ENCODE measurements around the gene SRP14.

DNA sequence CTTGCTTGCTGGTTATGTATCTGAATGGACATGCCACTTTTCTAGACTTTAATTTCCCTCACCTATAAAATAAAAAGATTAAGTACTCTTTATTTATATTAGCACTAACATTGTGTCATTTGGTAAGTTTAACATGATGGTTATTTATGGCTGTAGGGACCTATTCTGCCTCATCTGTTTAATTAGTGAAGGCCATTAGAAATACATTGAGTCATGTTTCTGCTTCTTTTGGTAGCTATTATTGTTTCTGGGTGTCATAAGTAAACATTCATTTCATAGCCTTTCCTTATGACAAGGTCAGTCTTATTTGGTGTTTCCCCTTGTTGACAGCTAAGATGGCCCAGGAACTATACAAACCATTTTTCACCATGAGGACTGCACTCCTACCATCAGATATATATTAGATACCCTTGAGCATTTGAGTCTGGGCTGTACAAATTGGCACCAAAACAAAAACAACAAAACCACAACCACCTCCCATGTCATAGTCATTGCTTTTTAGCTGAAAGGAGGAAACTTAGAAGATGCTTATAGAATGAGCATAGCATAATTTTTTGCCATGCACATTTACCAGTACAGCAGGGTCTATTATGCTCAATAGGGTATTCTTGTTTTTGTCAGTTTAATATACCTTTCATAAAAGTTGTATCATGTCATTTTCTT, 39.3 kb downstream of the SRP14 start:
- TF ChIP-seq, protein P1, sequence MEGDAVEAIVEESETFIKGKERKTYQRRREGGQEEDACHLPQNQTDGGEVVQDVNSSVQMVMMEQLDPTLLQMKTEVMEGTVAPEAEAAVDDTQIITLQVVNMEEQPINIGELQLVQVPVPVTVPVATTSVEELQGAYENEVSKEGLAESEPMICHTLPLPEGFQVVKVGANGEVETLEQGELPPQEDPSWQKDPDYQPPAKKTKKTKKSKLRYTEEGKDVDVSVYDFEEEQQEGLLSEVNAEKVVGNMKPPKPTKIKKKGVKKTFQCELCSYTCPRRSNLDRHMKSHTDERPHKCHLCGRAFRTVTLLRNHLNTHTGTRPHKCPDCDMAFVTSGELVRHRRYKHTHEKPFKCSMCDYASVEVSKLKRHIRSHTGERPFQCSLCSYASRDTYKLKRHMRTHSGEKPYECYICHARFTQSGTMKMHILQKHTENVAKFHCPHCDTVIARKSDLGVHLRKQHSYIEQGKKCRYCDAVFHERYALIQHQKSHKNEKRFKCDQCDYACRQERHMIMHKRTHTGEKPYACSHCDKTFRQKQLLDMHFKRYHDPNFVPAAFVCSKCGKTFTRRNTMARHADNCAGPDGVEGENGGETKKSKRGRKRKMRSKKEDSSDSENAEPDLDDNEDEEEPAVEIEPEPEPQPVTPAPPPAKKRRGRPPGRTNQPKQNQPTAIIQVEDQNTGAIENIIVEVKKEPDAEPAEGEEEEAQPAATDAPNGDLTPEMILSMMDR (IDR thresholded peaks at IDR 0.05; ENCODE audit: insufficient read depth, low read length): no peak
- TF ChIP-seq POLR2AphosphoS5 (IDR thresholded peaks at IDR 0.05; ENCODE audit: low read depth): no peak
- TF ChIP-seq, protein P2, sequence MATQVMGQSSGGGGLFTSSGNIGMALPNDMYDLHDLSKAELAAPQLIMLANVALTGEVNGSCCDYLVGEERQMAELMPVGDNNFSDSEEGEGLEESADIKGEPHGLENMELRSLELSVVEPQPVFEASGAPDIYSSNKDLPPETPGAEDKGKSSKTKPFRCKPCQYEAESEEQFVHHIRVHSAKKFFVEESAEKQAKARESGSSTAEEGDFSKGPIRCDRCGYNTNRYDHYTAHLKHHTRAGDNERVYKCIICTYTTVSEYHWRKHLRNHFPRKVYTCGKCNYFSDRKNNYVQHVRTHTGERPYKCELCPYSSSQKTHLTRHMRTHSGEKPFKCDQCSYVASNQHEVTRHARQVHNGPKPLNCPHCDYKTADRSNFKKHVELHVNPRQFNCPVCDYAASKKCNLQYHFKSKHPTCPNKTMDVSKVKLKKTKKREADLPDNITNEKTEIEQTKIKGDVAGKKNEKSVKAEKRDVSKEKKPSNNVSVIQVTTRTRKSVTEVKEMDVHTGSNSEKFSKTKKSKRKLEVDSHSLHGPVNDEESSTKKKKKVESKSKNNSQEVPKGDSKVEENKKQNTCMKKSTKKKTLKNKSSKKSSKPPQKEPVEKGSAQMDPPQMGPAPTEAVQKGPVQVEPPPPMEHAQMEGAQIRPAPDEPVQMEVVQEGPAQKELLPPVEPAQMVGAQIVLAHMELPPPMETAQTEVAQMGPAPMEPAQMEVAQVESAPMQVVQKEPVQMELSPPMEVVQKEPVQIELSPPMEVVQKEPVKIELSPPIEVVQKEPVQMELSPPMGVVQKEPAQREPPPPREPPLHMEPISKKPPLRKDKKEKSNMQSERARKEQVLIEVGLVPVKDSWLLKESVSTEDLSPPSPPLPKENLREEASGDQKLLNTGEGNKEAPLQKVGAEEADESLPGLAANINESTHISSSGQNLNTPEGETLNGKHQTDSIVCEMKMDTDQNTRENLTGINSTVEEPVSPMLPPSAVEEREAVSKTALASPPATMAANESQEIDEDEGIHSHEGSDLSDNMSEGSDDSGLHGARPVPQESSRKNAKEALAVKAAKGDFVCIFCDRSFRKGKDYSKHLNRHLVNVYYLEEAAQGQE (IDR thresholded peaks at IDR 0.05; ENCODE audit: insufficient replicate concordance, low read depth): no peak
